Transverse colon (tissue), 3 donors: ENCODE measurements around the gene EHHADH.

Source experiments
- CTCF ChIP-seq, 5 experiments: fragments of 200-600 bp in 3 of 5; fragments of 450-650 bp in 2 of 5; sonication (generic) in 3 of 5; IDR thresholded peaks; 1 replicate in 2 of 5; 2 replicates in 3 of 5; pipeline ENCODE4 v1.5.1; 2016 to 2017; ENCODE audit warnings: antibody characterized with exemption in 5 of 5, inconsistent platforms in 3 of 5, mild to moderate bottlenecking in 2 of 5, moderate library complexity in 1 of 5
- POLR2A ChIP-seq: fragments of 450-650 bp; IDR thresholded peaks from one replicate; pipeline ENCODE4 v1.6.1; 2016; ENCODE audit warnings: antibody characterized with exemption, mild to moderate bottlenecking, moderate library complexity

- TF ChIP-seq CTCF (IDR thresholded peaks at IDR 0.05), result no peak
- TF ChIP-seq POLR2A, result no peak
These were observed 28.3 kb downstream of the EHHADH start for GRCh38 chr3:185225523-185225922.
